WTC11 (cell line): ENCODE results near the gene CAMTA1.

Experiments
- ESRRA ChIP-seq: sonication (generic); formaldehyde crosslinking; IDR thresholded peaks from 2 replicates; pipeline ENCODE4 v1.8.1; 2022; ENCODE audit warnings: mild to moderate bottlenecking, missing genetic modification reagents, borderline replicate concordance
- FOXJ3 ChIP-seq: sonication (generic); formaldehyde crosslinking; IDR thresholded peaks from 2 replicates; pipeline ENCODE4 v1.9.0; 2021; ENCODE audit warnings: missing genetic modification reagents, mild to moderate bottlenecking, borderline replicate concordance
- FOXP1 ChIP-seq: sonication (generic); formaldehyde crosslinking; IDR thresholded peaks from 2 replicates; pipeline ENCODE4 v1.8.0; 2022; ENCODE audit warnings: missing genetic modification reagents, mild to moderate bottlenecking, moderate library complexity, borderline replicate concordance
- JUN ChIP-seq: sonication (generic); formaldehyde crosslinking; IDR thresholded peaks from 2 replicates; pipeline ENCODE4 v1.8.0; 2023; ENCODE audit warnings: mild to moderate bottlenecking, missing genetic modification reagents
- NFYB ChIP-seq: sonication (generic); formaldehyde crosslinking; conservative IDR thresholded peaks from 2 replicates; pipeline ENCODE4 v1.8.0; 2022; ENCODE audit warnings: low read depth, missing genetic modification reagents
- NR2C2 ChIP-seq: sonication (generic); formaldehyde crosslinking; IDR thresholded peaks from 2 replicates; pipeline ENCODE4 v1.8.0; 2022; ENCODE audit warnings: mild to moderate bottlenecking, missing genetic modification reagents
- OVOL2 ChIP-seq: fragments of 250-450 bp; sonication (Bioruptor Pico); IDR thresholded peaks from 2 replicates; pipeline ENCODE4 v1.9.0; 2021; ENCODE audit warnings: mild to moderate bottlenecking, borderline replicate concordance
- PRRX2 ChIP-seq: fragments of 250-450 bp; sonication (Bioruptor Pico); IDR thresholded peaks from 2 replicates; pipeline ENCODE4 v1.8.0; 2021; ENCODE audit warnings: mild to moderate bottlenecking
- SP1 ChIP-seq: sonication (generic); formaldehyde crosslinking; conservative IDR thresholded peaks from 2 replicates; pipeline ENCODE4 v1.8.1; 2022; ENCODE audit warnings: missing genetic modification reagents
- TF ChIP-seq, protein P1 (sequence below): fragments of 200-600 bp; IDR thresholded peaks from 2 replicates; pipeline ENCODE4 v1.8.0; 2022; ENCODE audit warnings: antibody characterized with exemption
- TF ChIP-seq, protein P2 (sequence below): sonication (generic); formaldehyde crosslinking; IDR thresholded peaks from 2 replicates; pipeline ENCODE4 v1.8.0; 2023; ENCODE audit warnings: missing genetic modification reagents, mild to moderate bottlenecking, borderline replicate concordance
- TF ChIP-seq, protein P3 (sequence below): sonication (generic); formaldehyde crosslinking; IDR thresholded peaks from 2 replicates; pipeline ENCODE4 v1.8.1; 2022; ENCODE audit warnings: low read depth, missing genetic modification reagents, borderline replicate concordance
- TF ChIP-seq, protein P4 (sequence below): sonication (generic); formaldehyde crosslinking; IDR thresholded peaks from 2 replicates; pipeline ENCODE4 v1.8.1; 2023; ENCODE audit warnings: mild to moderate bottlenecking, missing genetic modification reagents, moderate library complexity
- TF ChIP-seq, protein P5 (sequence below): sonication (generic); formaldehyde crosslinking; IDR thresholded peaks from 2 replicates; pipeline ENCODE4 v1.8.0; 2022; ENCODE audit warnings: mild to moderate bottlenecking, missing genetic modification reagents

DNA sequence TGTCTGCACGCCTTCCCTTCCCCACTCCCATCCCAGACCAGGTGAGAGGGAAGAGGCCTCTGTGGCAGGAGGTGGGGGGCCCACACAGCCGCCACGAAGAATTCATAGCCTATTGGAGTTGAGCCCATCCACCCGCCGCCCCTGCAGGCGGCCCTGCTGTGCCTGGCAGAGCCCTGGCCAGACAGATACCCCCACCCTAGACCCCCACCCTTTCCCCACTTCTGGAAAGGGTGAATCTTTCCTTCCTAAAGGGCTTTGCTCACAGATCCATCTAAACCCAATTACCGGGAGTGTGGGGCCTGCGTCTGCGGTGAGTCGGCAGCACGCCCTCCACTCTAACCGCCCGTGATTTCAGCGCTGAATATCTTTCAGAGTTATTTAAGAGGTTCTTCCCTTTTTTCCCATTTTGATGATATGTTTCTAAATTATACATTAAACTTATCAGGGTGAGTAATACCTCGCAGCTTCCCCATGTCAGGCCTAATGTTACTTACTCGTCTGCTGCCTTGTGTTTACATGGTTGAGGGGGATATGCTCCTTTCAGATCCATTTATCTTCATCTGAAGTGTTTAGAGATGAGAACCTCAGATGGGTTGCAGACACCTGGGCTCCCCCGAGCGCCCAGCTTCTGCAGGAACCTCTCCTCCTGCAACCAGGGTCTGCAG, 802.0 kb downstream of the CAMTA1 start:
- TF ChIP-seq JUN (CRISPR knock-in tag) (no peak), FOXP1 (no peak), FOXJ3 (no peak), NFYB (CRISPR knock-in tag) (no peak), PRRX2 (CRISPR knock-in tag) (no peak), SP1 (CRISPR knock-in tag) (no peak), OVOL2 (CRISPR knock-in tag) (no peak), ESRRA (CRISPR knock-in tag) (no peak), NR2C2 (CRISPR knock-in tag) (no peak)
- TF ChIP-seq, protein P1, sequence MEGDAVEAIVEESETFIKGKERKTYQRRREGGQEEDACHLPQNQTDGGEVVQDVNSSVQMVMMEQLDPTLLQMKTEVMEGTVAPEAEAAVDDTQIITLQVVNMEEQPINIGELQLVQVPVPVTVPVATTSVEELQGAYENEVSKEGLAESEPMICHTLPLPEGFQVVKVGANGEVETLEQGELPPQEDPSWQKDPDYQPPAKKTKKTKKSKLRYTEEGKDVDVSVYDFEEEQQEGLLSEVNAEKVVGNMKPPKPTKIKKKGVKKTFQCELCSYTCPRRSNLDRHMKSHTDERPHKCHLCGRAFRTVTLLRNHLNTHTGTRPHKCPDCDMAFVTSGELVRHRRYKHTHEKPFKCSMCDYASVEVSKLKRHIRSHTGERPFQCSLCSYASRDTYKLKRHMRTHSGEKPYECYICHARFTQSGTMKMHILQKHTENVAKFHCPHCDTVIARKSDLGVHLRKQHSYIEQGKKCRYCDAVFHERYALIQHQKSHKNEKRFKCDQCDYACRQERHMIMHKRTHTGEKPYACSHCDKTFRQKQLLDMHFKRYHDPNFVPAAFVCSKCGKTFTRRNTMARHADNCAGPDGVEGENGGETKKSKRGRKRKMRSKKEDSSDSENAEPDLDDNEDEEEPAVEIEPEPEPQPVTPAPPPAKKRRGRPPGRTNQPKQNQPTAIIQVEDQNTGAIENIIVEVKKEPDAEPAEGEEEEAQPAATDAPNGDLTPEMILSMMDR, result no peak
- TF ChIP-seq, protein P2, sequence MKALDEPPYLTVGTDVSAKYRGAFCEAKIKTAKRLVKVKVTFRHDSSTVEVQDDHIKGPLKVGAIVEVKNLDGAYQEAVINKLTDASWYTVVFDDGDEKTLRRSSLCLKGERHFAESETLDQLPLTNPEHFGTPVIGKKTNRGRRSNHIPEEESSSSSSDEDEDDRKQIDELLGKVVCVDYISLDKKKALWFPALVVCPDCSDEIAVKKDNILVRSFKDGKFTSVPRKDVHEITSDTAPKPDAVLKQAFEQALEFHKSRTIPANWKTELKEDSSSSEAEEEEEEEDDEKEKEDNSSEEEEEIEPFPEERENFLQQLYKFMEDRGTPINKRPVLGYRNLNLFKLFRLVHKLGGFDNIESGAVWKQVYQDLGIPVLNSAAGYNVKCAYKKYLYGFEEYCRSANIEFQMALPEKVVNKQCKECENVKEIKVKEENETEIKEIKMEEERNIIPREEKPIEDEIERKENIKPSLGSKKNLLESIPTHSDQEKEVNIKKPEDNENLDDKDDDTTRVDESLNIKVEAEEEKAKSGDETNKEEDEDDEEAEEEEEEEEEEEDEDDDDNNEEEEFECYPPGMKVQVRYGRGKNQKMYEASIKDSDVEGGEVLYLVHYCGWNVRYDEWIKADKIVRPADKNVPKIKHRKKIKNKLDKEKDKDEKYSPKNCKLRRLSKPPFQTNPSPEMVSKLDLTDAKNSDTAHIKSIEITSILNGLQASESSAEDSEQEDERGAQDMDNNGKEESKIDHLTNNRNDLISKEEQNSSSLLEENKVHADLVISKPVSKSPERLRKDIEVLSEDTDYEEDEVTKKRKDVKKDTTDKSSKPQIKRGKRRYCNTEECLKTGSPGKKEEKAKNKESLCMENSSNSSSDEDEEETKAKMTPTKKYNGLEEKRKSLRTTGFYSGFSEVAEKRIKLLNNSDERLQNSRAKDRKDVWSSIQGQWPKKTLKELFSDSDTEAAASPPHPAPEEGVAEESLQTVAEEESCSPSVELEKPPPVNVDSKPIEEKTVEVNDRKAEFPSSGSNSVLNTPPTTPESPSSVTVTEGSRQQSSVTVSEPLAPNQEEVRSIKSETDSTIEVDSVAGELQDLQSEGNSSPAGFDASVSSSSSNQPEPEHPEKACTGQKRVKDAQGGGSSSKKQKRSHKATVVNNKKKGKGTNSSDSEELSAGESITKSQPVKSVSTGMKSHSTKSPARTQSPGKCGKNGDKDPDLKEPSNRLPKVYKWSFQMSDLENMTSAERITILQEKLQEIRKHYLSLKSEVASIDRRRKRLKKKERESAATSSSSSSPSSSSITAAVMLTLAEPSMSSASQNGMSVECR (CRISPR knock-in tag), result no peak
- TF ChIP-seq, protein P3, sequence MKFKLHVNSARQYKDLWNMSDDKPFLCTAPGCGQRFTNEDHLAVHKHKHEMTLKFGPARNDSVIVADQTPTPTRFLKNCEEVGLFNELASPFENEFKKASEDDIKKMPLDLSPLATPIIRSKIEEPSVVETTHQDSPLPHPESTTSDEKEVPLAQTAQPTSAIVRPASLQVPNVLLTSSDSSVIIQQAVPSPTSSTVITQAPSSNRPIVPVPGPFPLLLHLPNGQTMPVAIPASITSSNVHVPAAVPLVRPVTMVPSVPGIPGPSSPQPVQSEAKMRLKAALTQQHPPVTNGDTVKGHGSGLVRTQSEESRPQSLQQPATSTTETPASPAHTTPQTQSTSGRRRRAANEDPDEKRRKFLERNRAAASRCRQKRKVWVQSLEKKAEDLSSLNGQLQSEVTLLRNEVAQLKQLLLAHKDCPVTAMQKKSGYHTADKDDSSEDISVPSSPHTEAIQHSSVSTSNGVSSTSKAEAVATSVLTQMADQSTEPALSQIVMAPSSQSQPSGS (CRISPR knock-in tag), result no peak
- TF ChIP-seq, protein P4, sequence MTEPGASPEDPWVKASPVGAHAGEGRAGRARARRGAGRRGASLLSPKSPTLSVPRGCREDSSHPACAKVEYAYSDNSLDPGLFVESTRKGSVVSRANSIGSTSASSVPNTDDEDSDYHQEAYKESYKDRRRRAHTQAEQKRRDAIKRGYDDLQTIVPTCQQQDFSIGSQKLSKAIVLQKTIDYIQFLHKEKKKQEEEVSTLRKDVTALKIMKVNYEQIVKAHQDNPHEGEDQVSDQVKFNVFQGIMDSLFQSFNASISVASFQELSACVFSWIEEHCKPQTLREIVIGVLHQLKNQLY (CRISPR knock-in tag), result no peak
- TF ChIP-seq, protein P5, sequence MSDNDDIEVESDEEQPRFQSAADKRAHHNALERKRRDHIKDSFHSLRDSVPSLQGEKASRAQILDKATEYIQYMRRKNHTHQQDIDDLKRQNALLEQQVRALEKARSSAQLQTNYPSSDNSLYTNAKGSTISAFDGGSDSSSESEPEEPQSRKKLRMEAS (CRISPR knock-in tag), result no peak
